ENCODE measurements around the gene ZW10.

ZW10 gene

DNA sequence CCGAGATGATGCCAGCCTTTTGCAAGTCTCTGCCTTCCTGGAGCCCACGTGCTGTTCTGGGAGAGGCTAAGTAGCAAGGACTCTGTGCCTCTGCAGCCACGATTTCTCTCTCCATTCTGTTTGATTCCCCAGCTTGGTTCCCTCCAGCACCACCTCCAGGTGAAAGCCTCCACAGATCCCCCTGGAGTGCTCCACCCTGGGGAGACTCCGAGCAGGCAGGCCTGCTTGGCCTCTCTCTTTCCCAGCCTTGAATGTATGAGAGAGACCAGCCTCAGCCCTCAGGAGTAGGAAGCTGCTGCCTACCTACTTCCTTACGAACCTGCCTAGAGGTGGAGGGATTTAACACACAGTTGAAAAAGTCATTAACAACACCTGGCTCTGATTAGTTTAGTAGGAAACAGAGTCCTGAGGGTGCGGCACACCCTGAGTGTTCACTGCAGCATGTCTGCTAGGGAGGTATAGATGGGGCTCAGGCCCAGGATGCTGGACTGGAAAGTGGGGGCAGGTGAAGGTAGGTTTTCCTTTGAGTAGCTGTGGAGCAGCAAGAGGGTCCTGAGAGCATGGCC is 89.9 kb downstream of the ZW10 start:
- in situ Hi-C loops (cut with HindIII; ENCODE audit: low sequenced_read_pairs) = no loop called here
- TF ChIP-seq, protein P1, sequence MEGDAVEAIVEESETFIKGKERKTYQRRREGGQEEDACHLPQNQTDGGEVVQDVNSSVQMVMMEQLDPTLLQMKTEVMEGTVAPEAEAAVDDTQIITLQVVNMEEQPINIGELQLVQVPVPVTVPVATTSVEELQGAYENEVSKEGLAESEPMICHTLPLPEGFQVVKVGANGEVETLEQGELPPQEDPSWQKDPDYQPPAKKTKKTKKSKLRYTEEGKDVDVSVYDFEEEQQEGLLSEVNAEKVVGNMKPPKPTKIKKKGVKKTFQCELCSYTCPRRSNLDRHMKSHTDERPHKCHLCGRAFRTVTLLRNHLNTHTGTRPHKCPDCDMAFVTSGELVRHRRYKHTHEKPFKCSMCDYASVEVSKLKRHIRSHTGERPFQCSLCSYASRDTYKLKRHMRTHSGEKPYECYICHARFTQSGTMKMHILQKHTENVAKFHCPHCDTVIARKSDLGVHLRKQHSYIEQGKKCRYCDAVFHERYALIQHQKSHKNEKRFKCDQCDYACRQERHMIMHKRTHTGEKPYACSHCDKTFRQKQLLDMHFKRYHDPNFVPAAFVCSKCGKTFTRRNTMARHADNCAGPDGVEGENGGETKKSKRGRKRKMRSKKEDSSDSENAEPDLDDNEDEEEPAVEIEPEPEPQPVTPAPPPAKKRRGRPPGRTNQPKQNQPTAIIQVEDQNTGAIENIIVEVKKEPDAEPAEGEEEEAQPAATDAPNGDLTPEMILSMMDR (IDR thresholded peaks at IDR 0.05; ENCODE audit: low read depth, low read length) = no peak
- no peak overlapping the region for H3K4me3 ChIP-seq (ENCODE audit: low read depth, low read length)
- no peak for DNase-seq (ENCODE audit: low read depth, low spot score)

Measured in astrocyte of the spinal cord (primary cell).